GM12892 (cell line): ENCODE results near the gene GPR3.

ENCODE experiments used
- POLR2A ChIP-seq: IDR thresholded peaks from 2 replicates; pipeline ENCODE4 v1.6.1; 2011; ENCODE audit warnings: low read depth, low read length, control low read depth
- POLR2AphosphoS5 ChIP-seq: IDR thresholded peaks from 2 replicates; pipeline ENCODE4 v1.6.1; 2011; ENCODE audit warnings: low read depth, low read length, control low read depth

- TF ChIP-seq POLR2A (no peak), POLR2AphosphoS5 (peak; percentile 26; the same call in 1 of the 2 replicates)
These were observed 7.0 kb downstream of the GPR3 start for GRCh38 chr1:27399251-27400025.
